GM23338 (cell line): Measurements from ENCODE around the gene NPIPB2. TPM values are rescaled to one million over a fixed set of nuclear protein-coding genes. Genes with fewer than 3 reads are reported as not detected.

ENCODE experiments used
- ATAC-seq: fragments of 200-7000 bp; cut with Tn5 transposase; 3 replicates; pipeline ENCODE4 v1.9.1; 2020
- DNase-seq: peaks from one replicate; pipeline ENCODE4 v3.0.0-alpha.2; 2015; ENCODE audit warnings: low spot score
- H2AFZ ChIP-seq: fragments of 200-600 bp; sonication (generic); 2 replicates; pipeline ENCODE4 v1.8.0; 2016; ENCODE audit warnings: antibody characterized with exemption, mild to moderate bottlenecking, moderate library complexity
- H3F3A ChIP-seq: fragments of 200-600 bp; sonication (generic); replicated peaks from 2 replicates; pipeline ENCODE4 v1.8.0; 2017; ENCODE audit warnings: antibody characterized with exemption, mixed run types, low read depth
- H3K27ac ChIP-seq: fragments of 200-600 bp; sonication (generic); 2 replicates; pipeline ENCODE4 v1.6.1; 2016; ENCODE audit warnings: low read depth
- H3K27me3 ChIP-seq: fragments of 200-600 bp; sonication (generic); 2 replicates; pipeline ENCODE4 v1.8.0; 2016; ENCODE audit warnings: mild to moderate bottlenecking, mixed run types, moderate library complexity; ENCODE audit not compliant: insufficient read depth
- H3K36me3 ChIP-seq: fragments of 200-600 bp; sonication (generic); 2 replicates; pipeline ENCODE4 v1.8.0; 2016; ENCODE audit warnings: mild to moderate bottlenecking; ENCODE audit not compliant: insufficient read depth
- H3K4me1 ChIP-seq: fragments of 200-600 bp; sonication (generic); 2 replicates; pipeline ENCODE4 v1.8.0; 2016; ENCODE audit warnings: mild to moderate bottlenecking, moderate library complexity; ENCODE audit not compliant: insufficient read depth
- H3K4me2 ChIP-seq: fragments of 200-600 bp; sonication (generic); 2 replicates; pipeline ENCODE4 v1.7.1; 2017; ENCODE audit warnings: mixed run types
- H3K4me3 ChIP-seq: fragments of 200-600 bp; sonication (generic); 2 replicates; pipeline ENCODE4 v1.6.1; 2016; ENCODE audit warnings: mixed run types
- H3K79me2 ChIP-seq: fragments of 200-600 bp; sonication (generic); replicated peaks from 2 replicates; pipeline ENCODE4 v1.8.0; 2017; ENCODE audit warnings: mild to moderate bottlenecking; ENCODE audit not compliant: insufficient read depth
- H3K9me2 ChIP-seq: fragments of 200-600 bp; sonication (generic); 2 replicates; pipeline ENCODE4 v1.8.0; 2017; ENCODE audit not compliant: insufficient read depth
- H4K20me1 ChIP-seq: fragments of 200-600 bp; sonication (generic); replicated peaks from 2 replicates; pipeline ENCODE4 v1.8.0; 2017; ENCODE audit warnings: mild to moderate bottlenecking; ENCODE audit not compliant: insufficient read depth
- H3K27ac Mint-ChIP-seq: 2 replicates; pipeline ENCODE4 v1.8.0; 2020; ENCODE audit warnings: inconsistent platforms, mild to moderate bottlenecking, moderate library complexity, mixed read lengths
- H3K27me3 Mint-ChIP-seq: 3 replicates; pipeline ENCODE4 v1.8.0; 2022; ENCODE audit warnings: low read depth, mild to moderate bottlenecking, moderate library complexity, mixed read lengths, inconsistent platforms; ENCODE audit not compliant: insufficient read depth, poor library complexity
- H3K36me3 Mint-ChIP-seq: 3 replicates; pipeline ENCODE4 v1.8.0; 2021; ENCODE audit warnings: low read depth, mild to moderate bottlenecking, inconsistent platforms, moderate library complexity, mixed read lengths
- H3K4me1 Mint-ChIP-seq: 3 replicates; pipeline ENCODE4 v1.8.0; 2020; ENCODE audit warnings: mild to moderate bottlenecking, inconsistent platforms, mixed read lengths
- H3K4me3 Mint-ChIP-seq: 3 replicates; pipeline ENCODE4 v1.8.0; 2021; ENCODE audit warnings: moderate library complexity, mild to moderate bottlenecking, inconsistent platforms, mixed read lengths
- H3K9me3 Mint-ChIP-seq: 3 replicates; pipeline ENCODE4 v1.8.0; 2020; ENCODE audit warnings: moderate library complexity, mild to moderate bottlenecking, inconsistent platforms, mixed read lengths
- CREB1 ChIP-seq: fragments of 250-450 bp; sonication (Bioruptor Pico); IDR thresholded peaks from 2 replicates; pipeline ENCODE4 v1.5.0; 2020; ENCODE audit warnings: low read depth, mild to moderate bottlenecking, moderate library complexity
- EZH2phosphoT487 ChIP-seq: fragments of 200-600 bp; sonication (generic); IDR thresholded peaks from one replicate; pipeline ENCODE4 v1.8.1; 2018; ENCODE audit warnings: antibody characterized with exemption; ENCODE audit not compliant: unreplicated experiment
- JUNB ChIP-seq: IDR thresholded peaks from one replicate; pipeline ENCODE4 v1.6.1; 2016; ENCODE audit warnings: antibody characterized with exemption; ENCODE audit not compliant: unreplicated experiment
- POLR2AphosphoS5 ChIP-seq: IDR thresholded peaks from 2 replicates; pipeline ENCODE4 v1.6.1; 2016; ENCODE audit warnings: antibody characterized with exemption, low read depth
- REST ChIP-seq: IDR thresholded peaks from one replicate; pipeline ENCODE4 v1.6.1; 2018; ENCODE audit warnings: antibody characterized with exemption; ENCODE audit not compliant: unreplicated experiment
- ZNF114 ChIP-seq: fragments of 250-450 bp; sonication (Bioruptor Pico); IDR thresholded peaks from 2 replicates; pipeline ENCODE4 v1.5.0; 2020; ENCODE audit warnings: mild to moderate bottlenecking, moderate library complexity
- polyA plus RNA-seq: library from polyadenylated mRNA; unstranded; fragments of >200 nt; fragmentation: Nextera tagmentation; extraction: Ambion mirVana; gene quantifications from 2 replicates; pipeline ENCODE4 v1.2.1, GENCODE V29; 2016
- small RNA-seq: library from RNA; depleted of rRNA; stranded (forward); fragments of <200 nt; gene quantifications from one replicate; pipeline ENCODE3, GENCODE V24; 2014; ENCODE audit warnings: low replicate concordance
- total RNA-seq: library from RNA; depleted of rRNA; stranded (reverse); fragments of >200 nt; shearing (Covaris generic); gene quantifications from 2 replicates; pipeline ENCODE4 v1.2.3, GENCODE V29; 2014; rRNA removed

The NPIPB2 gene
- total and polyA plus RNA-seq, 2 experiments from 2014 or later: 1.0 to 6.8 TPM

- no peak overlapping the region for H3K4me3 ChIP-seq
- no peaks in the 10 kb centered on the region for H3K4me1 ChIP-seq
- peaks cover 1% of the 10 kb centered on the region for H3K27me3 Mint-ChIP-seq
- 0 out of 2 replicates have a peak, but pooled peaks cover 2% of the 10 kb centered on the region for H3F3A ChIP-seq
- no peak overlapping the region for H3K4me2 ChIP-seq
- no peaks in the 10 kb centered on the region for H3K27me3 ChIP-seq
- no peak overlapping the region for H2AFZ ChIP-seq
- H3K36me3 Mint-ChIP-seq: peaks cover 68% of the 10 kb centered on the region
- no peak overlapping the region for H3K27ac ChIP-seq
- H3K4me3 Mint-ChIP-seq: no peak overlapping the region
- DNase-seq: no peak
- H3K9me2 ChIP-seq: no peaks in the 10 kb centered on the region
- H3K79me2 ChIP-seq: 0 out of 2 replicates have a peak, but pooled peaks cover 4% of the 10 kb centered on the region
- no peak overlapping the region for H3K27ac Mint-ChIP-seq
- TF ChIP-seq CREB1 (CRISPR knock-in tag): no peak
- no peak for TF ChIP-seq POLR2AphosphoS5
- TF ChIP-seq ZNF114 (CRISPR knock-in tag): no peak
- no peak for TF ChIP-seq REST
- TF ChIP-seq EZH2phosphoT487: no peak
- no peak for TF ChIP-seq JUNB
- H3K36me3 ChIP-seq: peaks cover 50% of the 10 kb centered on the region
- ATAC-seq: no peak
- peaks cover 17% of the 10 kb centered on the region for H4K20me1 ChIP-seq
- no peaks in the 10 kb centered on the region for H3K4me1 Mint-ChIP-seq
- no peaks in the 10 kb centered on the region for H3K9me3 Mint-ChIP-seq
Measured at GRCh38 chr16:11877374-11877773, 64.5 kb downstream of the NPIPB2 start.

Small RNA genes lying within 50 kb of the gene (small RNA-seq; reads per million reads assigned to genes)
- gene AC007216.5 (not detected), gene COX6CP1 (1.0 reads per million, percentile 62 among the genes with 10 or more reads in this experiment), gene UBL5P4 (not detected)

Other genes starting within 250 kb of the NPIPB2 start
- gene TXNDC11, start 199.2 kb downstream of the NPIPB2 start, total RNA-seq: 12.0 and 12.5 TPM in 2 replicates
- gene TXNDC11, start 199.2 kb downstream of the NPIPB2 start, polyA plus RNA-seq: 6.3 and 6.8 TPM in 2 replicates
- gene ZC3H7A, start 144.8 kb downstream of the NPIPB2 start, total RNA-seq: 32.7 and 61.3 TPM in 2 replicates
- gene ZC3H7A, start 144.8 kb downstream of the NPIPB2 start, polyA plus RNA-seq: 42.2 and 49.8 TPM in 2 replicates
- 298 and 349 TPM in 2 replicates for gene RSL1D1, start 90.5 kb downstream of the NPIPB2 start, total RNA-seq
- gene RSL1D1, start 90.5 kb downstream of the NPIPB2 start, polyA plus RNA-seq: 370 and 495 TPM in 2 replicates
- gene GSPT1, start 26.1 kb downstream of the NPIPB2 start, total RNA-seq: 144 and 146 TPM in 2 replicates
- 118 and 126 TPM in 2 replicates for gene GSPT1, start 26.1 kb downstream of the NPIPB2 start, polyA plus RNA-seq
- not detected in 2 replicates for gene TNFRSF17, start 23.2 kb upstream of the NPIPB2 start, total RNA-seq
- 0.37 TPM in 1 of 2 replicates, not detected in the other for gene TNFRSF17, start 23.2 kb upstream of the NPIPB2 start, polyA plus RNA-seq
- gene SNX29, start 34.7 kb upstream of the NPIPB2 start, total RNA-seq: 4.3 and 9.0 TPM in 2 replicates
- 12.9 and 13.2 TPM in 2 replicates for gene SNX29, start 34.7 kb upstream of the NPIPB2 start, polyA plus RNA-seq